Cardiac muscle cell (in vitro differentiated cells and primary cell): Measurements from ENCODE around the gene EPHB2. TPM values are rescaled to one million over a fixed set of nuclear protein-coding genes. Genes with fewer than 3 reads are reported as not detected.
"Not testable (repeated sequence)": the region's sequence is repeated elsewhere in the genome, so short reads cannot be mapped to it uniquely, and the experiment has no call there.

Experiments
- DNase-seq, 2 donors: peaks; one replicate each; pipeline versions ENCODE4 v3.0.0 to v3.0.0-alpha.2; 2010 to 2017; ENCODE audit warnings: low read depth in 1 of 2, low spot score in 1 of 2
- H3K27ac ChIP-seq: fragments of 200-600 bp; sonication (generic); 2 replicates; pipeline ENCODE4 v1.5.1; 2016
- H3K27me3 ChIP-seq: fragments of 200-600 bp; sonication (generic); 2 replicates; pipeline ENCODE4 v1.6.0; 2016; ENCODE audit warnings: control low read depth
- H3K36me3 ChIP-seq: fragments of 200-600 bp; sonication (generic); 2 replicates; pipeline ENCODE4 v1.5.1; 2016; ENCODE audit warnings: control low read depth
- H3K4me1 ChIP-seq: fragments of 200-600 bp; sonication (generic); 2 replicates; pipeline ENCODE4 v1.8.1; 2017; ENCODE audit warnings: low read depth, mild to moderate bottlenecking, mixed run types
- H3K4me3 ChIP-seq: fragments of 200-600 bp; sonication (generic); 2 replicates; pipeline ENCODE4 v1.5.1; 2016; ENCODE audit warnings: mild to moderate bottlenecking
- H3K9me3 ChIP-seq: fragments of 200-600 bp; sonication (generic); 2 replicates; pipeline ENCODE4 v1.5.1; 2017; ENCODE audit warnings: low read depth, mild to moderate bottlenecking, control low read depth
- CTCF ChIP-seq: IDR thresholded peaks from 2 replicates; pipeline ENCODE4 v1.5.1; 2012; ENCODE audit warnings: low read depth, mild to moderate bottlenecking, low read length
- polyA plus RNA-seq: library from polyadenylated mRNA; unstranded; fragments of >200 nt; fragmentation: Nextera tagmentation; extraction: Ambion mirVana; gene quantifications from 2 replicates; pipeline ENCODE4 v1.2.1, GENCODE V29; 2016
- total RNA-seq: library from RNA; depleted of rRNA; stranded (reverse); fragments of >200 nt; gene quantifications from 2 replicates; pipeline ENCODE4 v1.2.3, GENCODE V29; 2016

The EPHB2 gene
- total and polyA plus RNA-seq, 2 experiments from 2014 or later, result 38.8 to 96.3 TPM

- Histone ChIP-seq H3K4me3 (no peak overlapping the region), H3K4me1 (peaks cover 39% of the 10 kb centered on the region), H3K9me3 (no peaks in the 10 kb centered on the region), H3K27ac (no peak overlapping the region), H3K27me3 (no peaks in the 10 kb centered on the region), H3K36me3 (no peaks in the 10 kb centered on the region)
- DNase-seq, result no peak
- TF ChIP-seq CTCF, result no peak
Observed at GRCh38 chr1:22832414-22832786, 121.8 kb downstream of the EPHB2 start.

GRCh38 chr1:22833699-22834098, 123.1 kb downstream of the EPHB2 start:
- DNase-seq, result no peak
- Histone ChIP-seq H3K9me3 (no peaks in the 10 kb centered on the region), H3K4me1 (peaks cover 26% of the 10 kb centered on the region), H3K36me3 (no peaks in the 10 kb centered on the region), H3K4me3 (no peak overlapping the region), H3K27me3 (no peaks in the 10 kb centered on the region), H3K27ac (no peak overlapping the region)
- TF ChIP-seq CTCF, result no peak

GRCh38 chr1:22834420-22834819, 123.8 kb downstream of the EPHB2 start:
- peak in 1 of 2 donors; percentile 65 for DNase-seq
- H3K27me3 ChIP-seq, H3K4me3 ChIP-seq, H3K9me3 ChIP-seq, H3K36me3 ChIP-seq: not testable (repeated sequence)
- Histone ChIP-seq H3K27ac (peak overlapping the region; percentile 36), H3K4me1 (peaks cover 19% of the 10 kb centered on the region)

- H3K4me3 ChIP-seq, result no peak overlapping the region
- H3K9me3 ChIP-seq, result no peaks in the 10 kb centered on the region
- H3K27ac ChIP-seq, result peak overlapping the region; percentile 37
- no peaks in the 10 kb centered on the region for H3K36me3 ChIP-seq
- H3K27me3 ChIP-seq, result no peaks in the 10 kb centered on the region
- no peak for TF ChIP-seq CTCF
- H3K4me1 ChIP-seq, result peaks cover 21% of the 10 kb centered on the region
- no peak for DNase-seq
Observed at GRCh38 chr1:22835636-22836319, 125.1 kb downstream of the EPHB2 start.

GRCh38 chr1:22836850-22837249, 126.2 kb downstream of the EPHB2 start:
- TF ChIP-seq CTCF, result no peak
- H3K9me3 ChIP-seq, result no peaks in the 10 kb centered on the region
- H3K4me1 ChIP-seq, result peaks cover 28% of the 10 kb centered on the region
- H3K27ac ChIP-seq, result peak overlapping the region; percentile 36
- no peak overlapping the region for H3K4me3 ChIP-seq
- no peaks in the 10 kb centered on the region for H3K27me3 ChIP-seq
- H3K36me3 ChIP-seq, result no peaks in the 10 kb centered on the region
- DNase-seq, result no peak

GRCh38 chr1:22837332-22837731, 126.7 kb downstream of the EPHB2 start:
- TF ChIP-seq CTCF, result no peak
- H3K27me3 ChIP-seq, result no peaks in the 10 kb centered on the region

More at GRCh38 chr1:22837332-22837731, 126.7 kb downstream of the EPHB2 start:
- Histone ChIP-seq H3K4me1 (peaks cover 31% of the 10 kb centered on the region), H3K36me3 (no peaks in the 10 kb centered on the region), H3K27ac (no peak overlapping the region), H3K9me3 (no peaks in the 10 kb centered on the region), H3K4me3 (no peak overlapping the region)
- no peak for DNase-seq
